GM04503 (cell line): Measurements from ENCODE around the gene CACNB1.

Experiments used
- DNase-seq: peaks from one replicate; pipeline ENCODE4 v3.0.0-alpha.2; 2012; ENCODE audit warnings: low read depth

Gene CACNB1

DNA sequence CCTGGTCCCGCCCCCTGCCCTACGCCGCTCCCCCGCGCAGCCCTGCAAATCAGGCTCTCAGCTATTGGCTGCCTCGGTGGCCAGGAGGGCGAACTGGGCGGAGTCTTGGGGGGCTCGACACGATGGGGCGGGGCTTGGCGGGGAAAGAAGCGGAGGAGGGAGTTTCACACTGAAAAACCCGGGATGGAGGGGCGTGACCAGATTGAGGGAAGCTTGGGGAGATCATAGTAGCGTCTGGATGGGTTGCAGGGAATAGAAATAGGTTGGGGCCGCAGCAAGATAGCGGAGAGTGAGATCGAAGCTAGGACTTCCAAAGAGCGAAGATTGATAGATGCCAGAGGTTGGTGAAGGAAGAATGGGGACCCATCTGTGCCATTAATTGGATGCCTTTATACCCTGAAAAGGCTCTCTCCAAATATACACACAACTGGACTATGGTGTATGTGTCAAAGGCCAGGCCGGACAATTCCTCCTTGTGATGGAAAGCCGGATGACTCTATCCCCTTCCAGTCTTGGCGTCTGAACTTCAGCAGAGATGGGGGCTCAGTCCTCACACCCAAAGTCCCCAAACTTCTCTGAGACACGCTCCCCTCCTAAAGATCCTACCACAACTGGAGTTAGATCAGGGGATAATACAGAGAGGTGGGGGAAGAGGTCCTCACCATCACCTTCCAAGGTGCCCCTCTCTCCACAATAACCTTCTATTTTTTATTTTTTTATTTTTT is 28.7 kb upstream of the CACNB1 start:
- DNase-seq = no peak

GRCh38 chr17:39225308-39225958 is 28.0 kb upstream of the CACNB1 start, which contains the start of gene STAC2:
TSS of gene STAC2 (minus strand) at chr17:39225945. CDS start at chr17:39225502, 443 bp downstream.
- no peak for DNase-seq

DNA sequence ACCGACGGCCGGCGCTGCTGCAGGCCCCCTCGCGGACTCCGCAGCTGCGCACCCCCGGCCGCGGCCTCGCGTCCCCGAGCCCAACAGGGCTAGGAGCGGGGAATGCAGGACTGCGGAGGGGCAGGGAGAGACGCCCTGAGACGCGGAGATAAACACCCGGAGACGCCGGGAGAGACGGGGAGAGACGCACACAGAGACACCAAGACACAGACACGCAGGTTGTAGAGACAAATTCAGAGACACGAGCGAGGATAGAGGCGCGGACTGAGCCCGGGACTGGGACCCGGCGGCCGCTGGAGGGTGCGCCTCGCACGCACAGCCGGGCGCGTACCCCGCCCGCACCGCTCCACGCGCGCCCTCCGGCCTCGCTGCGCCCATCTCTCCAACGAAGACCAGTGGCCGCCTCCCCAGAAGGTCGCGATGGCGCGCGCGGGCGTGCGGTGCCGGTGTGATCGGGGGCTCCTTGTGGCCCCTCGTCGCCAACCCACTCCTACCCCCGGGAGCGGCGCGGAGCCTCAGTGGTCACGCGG is 27.4 kb upstream of the CACNB1 start:
- no peak for DNase-seq

- DNase-seq = no peak
Measured at GRCh38 chr17:39223907-39224777, 26.7 kb upstream of the CACNB1 start.

- DNase-seq = no peak
Measured at GRCh38 chr17:39222866-39223834, 25.7 kb upstream of the CACNB1 start.

DNA sequence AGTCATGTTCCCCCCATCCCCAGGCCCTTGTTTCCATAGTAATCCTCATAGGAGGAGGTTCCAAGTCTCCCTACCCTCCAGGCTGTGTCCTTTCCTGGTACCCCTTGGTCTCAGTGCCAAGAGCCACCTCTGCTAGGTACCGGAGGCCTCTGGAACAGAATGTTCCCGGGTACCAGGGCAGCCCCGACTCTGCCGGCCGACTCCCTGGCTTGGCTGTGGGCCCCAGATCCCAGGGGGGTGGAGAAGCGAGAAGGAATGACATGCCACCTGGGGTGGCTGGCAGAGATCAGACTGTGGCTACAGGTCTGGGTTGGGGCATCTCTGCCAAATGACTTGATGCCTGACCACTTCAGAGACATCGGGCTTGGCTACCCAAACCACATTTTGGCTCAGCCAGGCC is 24.7 kb upstream of the CACNB1 start:
- no peak for DNase-seq

DNA sequence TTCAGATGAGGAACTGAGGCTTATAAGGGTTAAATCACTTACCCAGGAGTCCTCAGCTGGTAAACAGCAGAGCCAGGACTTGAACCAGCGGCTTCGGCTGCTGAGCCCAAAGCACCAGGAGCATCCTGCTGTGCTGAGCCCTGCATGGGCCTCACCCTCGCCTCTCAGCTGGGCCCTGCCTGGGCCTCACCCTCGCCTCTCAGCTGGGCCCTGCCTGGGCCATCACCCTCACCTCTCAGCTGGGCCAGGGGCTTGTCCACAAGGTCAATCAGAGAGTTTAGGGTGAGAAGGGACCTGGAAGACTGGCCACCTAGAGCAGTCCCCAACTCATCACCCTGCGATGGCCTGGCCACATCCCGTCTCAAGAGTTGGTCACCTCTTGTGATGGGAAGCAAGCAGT is 24.1 kb upstream of the CACNB1 start:
- DNase-seq = no peak

GRCh38 chr17:39219647-39220154 is 22.2 kb upstream of the CACNB1 start:
- DNase-seq = no peak

GRCh38 chr17:39218906-39219305 is 21.4 kb upstream of the CACNB1 start:
- no peak for DNase-seq

DNA sequence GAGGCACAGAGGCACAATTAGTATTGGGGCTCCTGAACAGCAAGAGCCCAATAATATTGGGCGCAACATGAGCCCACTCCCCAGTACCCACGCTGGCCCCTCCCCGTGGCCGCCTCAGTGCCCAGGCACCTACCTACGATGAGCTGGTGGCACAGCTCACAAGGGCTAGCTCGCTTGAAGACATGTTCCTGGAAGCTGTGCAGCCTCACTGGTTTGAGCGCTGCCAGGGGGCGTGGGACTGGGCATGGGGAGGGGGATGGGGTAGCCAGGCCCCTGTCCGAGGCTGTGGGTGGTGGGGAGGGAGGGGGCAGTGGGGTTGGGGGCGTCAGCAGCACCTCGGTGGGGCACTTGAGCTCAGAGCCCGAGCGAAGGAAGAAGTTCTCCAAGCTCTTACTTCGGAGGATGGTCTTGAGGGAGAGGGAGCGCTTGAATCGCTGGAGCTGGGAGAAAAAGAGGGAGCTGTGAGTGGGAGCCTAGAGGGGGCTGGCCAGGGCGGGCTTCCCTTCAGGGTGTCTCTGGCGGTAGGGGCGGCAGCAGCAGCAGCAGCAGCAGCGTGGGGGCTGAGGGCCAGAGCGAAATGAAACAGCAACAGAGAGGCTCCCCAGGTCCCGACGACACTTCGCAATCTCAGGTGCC is 20.4 kb upstream of the CACNB1 start:
- DNase-seq = no peak

DNA sequence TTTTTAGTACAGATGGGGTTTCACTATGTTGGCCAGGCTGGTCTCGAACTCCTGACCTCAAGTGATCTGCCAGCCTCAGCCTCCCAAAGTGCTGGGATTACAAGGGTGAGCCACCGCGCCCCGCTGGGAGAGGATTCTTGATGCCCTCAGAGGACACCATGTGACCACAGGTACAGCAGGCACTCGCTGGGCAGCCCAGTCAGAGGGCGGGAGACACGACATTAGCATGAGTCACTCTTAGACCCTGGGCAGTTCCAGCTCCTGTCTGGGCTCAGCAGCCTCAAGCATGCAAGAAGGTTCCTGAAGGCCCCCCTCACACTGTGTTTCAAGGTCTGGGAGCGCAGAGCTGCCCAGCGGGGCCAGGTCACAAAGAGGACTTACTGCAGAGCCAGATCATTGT is 16.4 kb upstream of the CACNB1 start:
- DNase-seq = no peak

DNA sequence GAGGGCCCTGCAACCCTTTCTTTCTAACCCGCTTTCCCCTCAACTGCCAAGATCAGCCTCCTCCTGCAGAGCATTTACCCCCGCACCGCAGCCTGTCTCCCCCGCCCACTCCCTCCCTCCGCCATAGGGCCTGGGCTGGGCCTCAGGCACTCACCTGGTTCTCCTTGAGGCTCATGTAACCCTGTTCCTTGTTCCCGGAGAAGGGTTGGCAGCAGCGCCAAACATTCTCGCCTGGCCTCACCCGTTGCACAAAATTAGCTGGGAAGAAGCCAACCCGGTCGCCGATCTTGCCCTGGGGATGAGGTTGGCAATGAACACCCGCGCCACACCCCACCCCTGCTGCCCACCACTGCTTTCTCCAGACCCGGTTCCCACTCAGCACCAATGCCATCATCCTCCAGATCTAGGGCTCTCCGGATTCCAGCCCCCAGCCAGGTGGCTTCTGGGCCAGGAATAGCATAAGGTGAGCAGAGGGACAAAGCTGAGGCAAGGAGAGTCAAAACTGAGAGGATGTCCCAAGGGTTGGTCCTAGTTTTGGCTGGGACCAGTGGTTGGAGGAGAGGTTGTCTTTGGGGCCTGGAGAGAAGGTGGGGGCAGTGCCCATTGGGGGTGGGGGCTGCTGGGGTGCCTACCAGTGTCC is 15.5 kb upstream of the CACNB1 start:
- no peak for DNase-seq

- no peak for DNase-seq
Measured at GRCh38 chr17:39212195-39212810, 14.8 kb upstream of the CACNB1 start.

DNA sequence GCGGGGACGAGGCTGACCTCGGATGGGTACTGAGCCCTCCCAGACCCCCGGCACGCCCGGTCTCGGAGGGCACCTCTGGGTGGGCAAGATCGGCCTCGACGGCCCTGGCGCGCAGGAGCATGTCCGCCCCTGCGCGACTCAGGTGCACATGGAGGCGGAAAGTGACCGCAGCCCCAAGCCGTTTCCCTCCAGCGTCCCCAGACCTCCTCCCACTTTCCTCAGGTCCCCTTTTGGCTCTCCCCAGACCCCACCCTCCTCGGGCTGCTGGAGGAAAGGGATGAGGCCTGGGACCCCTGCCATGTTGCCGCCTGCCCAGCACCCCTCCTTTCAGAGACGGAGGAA is 12.6 kb upstream of the CACNB1 start:
- no peak for DNase-seq

DNA sequence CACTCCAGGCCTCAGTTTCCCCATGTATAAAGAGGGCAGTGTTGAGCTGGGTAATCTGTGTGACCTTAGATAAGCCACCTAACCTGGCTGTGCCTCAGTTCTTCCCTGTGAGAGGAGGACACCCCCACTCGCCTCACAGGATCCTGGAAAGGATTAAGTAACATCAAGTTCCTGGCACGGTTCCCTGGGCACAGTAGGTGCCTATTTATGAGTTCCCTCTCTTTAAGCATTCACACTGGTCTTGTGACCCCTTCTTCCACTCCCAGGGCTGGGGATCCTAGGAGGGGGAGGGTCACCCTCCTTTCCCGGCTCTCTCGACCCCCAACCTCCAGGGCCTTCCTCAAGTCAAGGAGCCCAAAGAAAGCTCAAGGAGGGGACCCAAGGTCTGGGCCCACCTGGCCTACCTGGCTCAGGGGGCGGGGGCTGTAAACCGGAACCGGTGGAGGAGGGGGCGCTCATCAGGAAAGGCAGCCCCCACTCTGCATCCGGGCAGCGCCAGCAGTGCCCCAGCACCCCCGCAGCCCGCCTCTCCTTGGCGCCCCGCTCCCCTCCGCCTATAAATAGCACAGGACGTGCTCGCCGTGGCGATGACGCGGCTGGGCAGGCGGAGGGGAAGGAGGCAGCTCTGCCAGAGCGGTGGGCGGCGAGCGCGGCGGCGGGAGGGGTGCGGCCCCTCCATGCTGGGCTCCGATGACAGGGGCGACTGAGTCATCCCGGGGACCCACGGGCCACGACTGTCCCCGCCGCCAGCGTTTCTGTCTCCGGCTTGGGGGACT is 12.0 kb upstream of the CACNB1 start:
- no peak for DNase-seq

DNA sequence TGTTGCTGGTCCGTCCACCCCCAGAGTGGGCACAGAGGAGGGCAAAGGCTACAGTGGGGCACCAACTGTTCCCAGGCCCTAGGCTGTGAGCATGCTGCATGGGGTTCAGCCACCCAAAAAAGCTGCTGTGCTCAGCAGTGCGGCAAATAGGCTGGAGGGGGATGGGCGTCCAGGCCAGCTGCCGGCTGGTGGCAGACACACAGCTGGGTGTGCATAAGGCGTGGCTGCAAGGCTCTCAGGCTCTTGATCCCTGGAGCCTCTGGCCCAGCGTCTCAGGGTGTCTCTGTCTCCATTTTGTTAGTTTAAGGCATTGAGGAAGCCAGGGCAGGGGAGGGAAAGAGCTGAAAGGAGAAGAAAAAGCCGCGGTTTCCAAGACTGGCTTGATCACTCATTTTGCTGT is 11.4 kb upstream of the CACNB1 start:
- no peak for DNase-seq

DNA sequence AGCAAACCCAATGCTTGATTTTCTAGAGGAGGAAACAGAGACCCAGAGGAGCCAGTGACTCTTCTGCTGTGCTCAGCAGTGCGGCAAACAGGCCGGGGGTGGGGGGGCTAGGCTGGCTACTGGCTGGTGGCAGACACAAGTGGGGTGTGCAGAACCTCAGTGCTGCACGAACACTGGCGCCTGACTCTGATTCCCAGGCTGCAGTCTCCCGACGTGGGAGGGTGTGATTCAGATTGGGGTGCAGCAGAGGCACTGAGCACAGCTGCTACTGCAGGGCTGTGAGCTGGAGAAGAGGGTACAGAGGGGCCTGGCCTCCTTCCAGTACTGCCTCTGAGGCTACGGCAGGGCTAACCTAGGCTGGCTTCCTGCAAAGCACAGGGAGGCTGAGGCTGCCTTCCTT is 10.7 kb upstream of the CACNB1 start:
- no peak for DNase-seq

DNA sequence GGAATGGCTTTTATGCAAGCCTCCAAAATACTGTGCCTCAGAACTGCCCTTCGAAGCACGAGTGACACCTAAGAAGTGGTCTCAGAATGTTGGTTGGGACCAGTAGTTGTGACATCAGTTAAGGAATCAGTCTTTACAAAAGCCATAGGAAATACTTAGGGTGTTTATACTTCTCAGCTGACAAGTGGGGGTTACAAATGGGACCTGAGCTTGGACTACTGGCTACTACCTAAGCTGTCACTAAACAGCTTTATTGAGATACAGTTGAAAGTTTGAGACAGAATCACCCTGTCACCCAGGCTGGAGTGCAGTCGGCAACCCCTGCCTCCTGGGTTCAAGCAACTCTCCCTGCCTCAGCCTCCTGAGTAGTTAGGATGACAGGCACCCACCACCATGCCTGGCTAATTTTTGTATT is 7.7 kb upstream of the CACNB1 start:
- no peak for DNase-seq

- DNase-seq = no peak
Measured at GRCh38 chr17:39204245-39204644, 6.8 kb upstream of the CACNB1 start.
